Peyer's patch (tissue), 4 donors: ENCODE results near the gene LRRK2.

Experiments used
- CTCF ChIP-seq, 6 experiments: fragments of 450-650 bp in 4 of 6; fragments of 200-600 bp in 2 of 6; sonication (generic) in 1 of 6; IDR thresholded peaks; one replicate each; pipeline ENCODE4 v1.5.1; 2017 to 2019; ENCODE audit warnings: antibody characterized with exemption in 6 of 6, mild to moderate bottlenecking in 3 of 6, moderate library complexity in 1 of 6
- POLR2A ChIP-seq, 2 donors: fragments of 450-650 bp; IDR thresholded peaks; one replicate each; pipeline ENCODE4 v1.5.1; 2017; ENCODE audit warnings: antibody characterized with exemption in 2 of 2, mild to moderate bottlenecking in 2 of 2, moderate library complexity in 2 of 2

- TF ChIP-seq POLR2A (IDR thresholded peaks at IDR 0.05) (no peak), CTCF (IDR thresholded peaks at IDR 0.05) (no peak)
Observed at GRCh38 chr12:40240779-40241178, 16.0 kb downstream of the LRRK2 start.
